ENCODE measurements around the gene M1AP. TPM values are rescaled to one million over a fixed set of nuclear protein-coding genes. Genes with fewer than 3 reads are reported as not detected.

M1AP gene
- total and polyA plus RNA-seq, 4 experiments from 2014 or later = 0.47 TPM; not detected in 3

GRCh38 chr2:74538881-74539339 is 109.2 kb downstream of the M1AP start:
- H3K27ac ChIP-seq (ENCODE audit: low read depth, low read length) = no peak overlapping the region
- no peaks in the 10 kb centered on the region for H3K27me3 ChIP-seq (ENCODE audit: insufficient read depth, low read length)
- no peaks in the 10 kb centered on the region for H3K36me3 Mint-ChIP-seq
- H3K9me3 Mint-ChIP-seq = no peaks in the 10 kb centered on the region
- no peaks in the 10 kb centered on the region for H3K9me3 ChIP-seq (ENCODE audit: control insufficient read depth in 1 of 2, low read length in 2 of 2)
- ChIA-PET CTCF (ENCODE audit: partially characterized antibody) (interaction anchor here (1.2 kb wide), 1 partner anchor 289 kb away, joined by 6 read pairs; no protein-coding TSS in a partner anchor), POLR2A (ENCODE audit: partially characterized antibody) (interaction anchor here (0.9 to 1.4 kb wide), 2 partner anchors 9 kb away, joined by 3 to 6 read pairs; partner anchors contain the start of genes AUP1 and HTRA2)
- no peaks in the 10 kb centered on the region for H3K36me3 ChIP-seq (ENCODE audit: insufficient read depth, low read length)
- H3K4me3 ChIP-seq (ENCODE audit: low read length in 2 of 2) = no peak overlapping the region
- intact Hi-C loops (cut with micrococcal nuclease) = no loop called here
- peaks cover 0 to 1% (median 0%) of the 10 kb centered on the region in 4 donors for H3K4me1 Mint-ChIP-seq
- no peak for DNase-seq
- H3K27me3 Mint-ChIP-seq = peaks cover 23 to 29% of the 10 kb centered on the region in 2 donors
- no peak overlapping the region for H3K4me3 Mint-ChIP-seq
- no peak overlapping the region for H3K27ac Mint-ChIP-seq
- no peaks in the 10 kb centered on the region for H3K4me1 ChIP-seq (ENCODE audit: insufficient read depth, low read length)

- H3K27ac ChIP-seq (ENCODE audit: low read depth, low read length) = no peak overlapping the region
- Mint-ChIP-seq H3K4me3 (no peak overlapping the region), H3K27ac (no peak overlapping the region), H3K36me3 (peaks cover 7 to 8% of the 10 kb centered on the region in 2 donors), H3K9me3 (no peaks in the 10 kb centered on the region), H3K27me3 (peaks cover 18 to 21% of the 10 kb centered on the region in 2 donors), H3K4me1 (peaks cover 2 to 5% (median 4%) of the 10 kb centered on the region in 4 donors)
- CTCF ChIA-PET (ENCODE audit: partially characterized antibody) = no interaction called here
- no peak overlapping the region for H3K4me3 ChIP-seq (ENCODE audit: low read length in 2 of 2)
- no peaks in the 10 kb centered on the region for H3K36me3 ChIP-seq (ENCODE audit: insufficient read depth, low read length)
- no peaks in the 10 kb centered on the region for H3K9me3 ChIP-seq (ENCODE audit: control insufficient read depth in 1 of 2, low read length in 2 of 2)
- H3K4me1 ChIP-seq (ENCODE audit: insufficient read depth, low read length) = no peaks in the 10 kb centered on the region
- DNase-seq = no peak
- intact Hi-C loops (cut with micrococcal nuclease) = no loop called here
- no peaks in the 10 kb centered on the region for H3K27me3 ChIP-seq (ENCODE audit: insufficient read depth, low read length)
- POLR2A ChIA-PET (ENCODE audit: partially characterized antibody) = no interaction called here
Measured at GRCh38 chr2:74537140-74537539, 111.0 kb downstream of the M1AP start.

- peaks cover 18 to 21% of the 10 kb centered on the region in 2 donors for H3K27me3 Mint-ChIP-seq
- H3K4me3 Mint-ChIP-seq = no peak overlapping the region
- Histone ChIP-seq H3K4me1 (ENCODE audit: insufficient read depth, low read length) (peaks cover 7% of the 10 kb centered on the region), H3K27me3 (ENCODE audit: insufficient read depth, low read length) (no peaks in the 10 kb centered on the region), H3K36me3 (ENCODE audit: insufficient read depth, low read length) (no peaks in the 10 kb centered on the region), H3K27ac (ENCODE audit: low read depth, low read length) (no peak overlapping the region), H3K9me3 (ENCODE audit: control insufficient read depth in 1 of 2, low read length in 2 of 2) (no peaks in the 10 kb centered on the region), H3K4me3 (ENCODE audit: low read length in 2 of 2) (no peak overlapping the region)
- no peaks in the 10 kb centered on the region for H3K9me3 Mint-ChIP-seq
- intact Hi-C loops (cut with micrococcal nuclease) = no loop called here
- ChIA-PET CTCF (ENCODE audit: partially characterized antibody) (no interaction called here), POLR2A (ENCODE audit: partially characterized antibody) (no interaction called here)
- H3K36me3 Mint-ChIP-seq = peaks cover 9 to 10% of the 10 kb centered on the region in 2 donors
- no peak overlapping the region for H3K27ac Mint-ChIP-seq
- peaks cover 7 to 13% (median 11%) of the 10 kb centered on the region in 4 donors for H3K4me1 Mint-ChIP-seq
- DNase-seq = no peak
Measured at GRCh38 chr2:74536166-74536950, 111.8 kb downstream of the M1AP start.

- POLR2A ChIA-PET (ENCODE audit: partially characterized antibody) = no interaction called here
- Histone ChIP-seq H3K4me1 (ENCODE audit: insufficient read depth, low read length) (peaks cover 16% of the 10 kb centered on the region), H3K27ac (ENCODE audit: low read depth, low read length) (no peak overlapping the region), H3K36me3 (ENCODE audit: insufficient read depth, low read length) (no peaks in the 10 kb centered on the region), H3K4me3 (ENCODE audit: low read length in 2 of 2) (no peak overlapping the region), H3K9me3 (ENCODE audit: control insufficient read depth in 1 of 2, low read length in 2 of 2) (no peaks in the 10 kb centered on the region), H3K27me3 (ENCODE audit: insufficient read depth, low read length) (no peaks in the 10 kb centered on the region)
- H3K27me3 Mint-ChIP-seq = peaks cover 14 to 18% of the 10 kb centered on the region in 2 donors
- H3K4me1 Mint-ChIP-seq = peaks cover 15 to 21% (median 20%) of the 10 kb centered on the region in 4 donors
- H3K9me3 Mint-ChIP-seq = no peaks in the 10 kb centered on the region
- H3K4me3 Mint-ChIP-seq = no peak overlapping the region
- peak overlapping the region in 2 of 7 donors; percentile 18 to 37 for H3K27ac Mint-ChIP-seq
- CTCF ChIA-PET (ENCODE audit: partially characterized antibody) = no interaction called here
- H3K36me3 Mint-ChIP-seq = peaks cover 9 to 11% of the 10 kb centered on the region in 2 donors
- DNase-seq = no peak
- intact Hi-C loops (cut with micrococcal nuclease) = no loop called here
Measured at GRCh38 chr2:74535440-74535965, 112.6 kb downstream of the M1AP start.

- Mint-ChIP-seq H3K27me3 (peaks cover 14 to 15% of the 10 kb centered on the region in 2 donors), H3K27ac (no peak overlapping the region)
- CTCF ChIA-PET (ENCODE audit: partially characterized antibody) = interaction anchor here (0.7 to 6.4 kb wide), 3 partner anchors 11 to 286 kb away, joined by 3 to 63 read pairs (median 3); partner anchors contain the start of genes CCDC142 and TTC31
Measured at GRCh38 chr2:74534411-74534810, 113.7 kb downstream of the M1AP start.

GRCh38 chr2:74533464-74533863 is 114.7 kb downstream of the M1AP start:
- H3K27ac ChIP-seq (ENCODE audit: low read depth, low read length) = no peak overlapping the region
- Mint-ChIP-seq H3K4me1 (peaks cover 16 to 32% (median 27%) of the 10 kb centered on the region in 4 donors), H3K27me3 (peaks cover 6 to 10% of the 10 kb centered on the region in 2 donors), H3K9me3 (no peaks in the 10 kb centered on the region), H3K36me3 (peaks cover 9 to 23% of the 10 kb centered on the region in 2 donors), H3K27ac (no peak overlapping the region), H3K4me3 (no peak overlapping the region)
- no peak for DNase-seq
- no peaks in the 10 kb centered on the region for H3K36me3 ChIP-seq (ENCODE audit: insufficient read depth, low read length)
- POLR2A ChIA-PET (ENCODE audit: partially characterized antibody) = interaction anchor here (1.3 to 6.3 kb wide), 3 partner anchors 50 to 284 kb away, joined by 4 to 74 read pairs (median 4); partner anchors contain the start of genes INO80B, TTC31 and WBP1
- no peak overlapping the region for H3K4me3 ChIP-seq (ENCODE audit: low read length in 2 of 2)
- peaks cover 24% of the 10 kb centered on the region for H3K4me1 ChIP-seq (ENCODE audit: insufficient read depth, low read length)
- no peaks in the 10 kb centered on the region for H3K27me3 ChIP-seq (ENCODE audit: insufficient read depth, low read length)
- CTCF ChIA-PET (ENCODE audit: partially characterized antibody) = interaction anchor here (1.0 to 6.4 kb wide), 5 partner anchors 15 to 283 kb away, joined by 3 to 63 read pairs (median 19); partner anchors contain the start of genes CCDC142 and TTC31
- H3K9me3 ChIP-seq (ENCODE audit: control insufficient read depth in 1 of 2, low read length in 2 of 2) = no peaks in the 10 kb centered on the region
- intact Hi-C loops (cut with micrococcal nuclease) = loop anchor here (5.0 kb wide), 1 partner anchor 266 kb away; no protein-coding TSS in a partner anchor

More at GRCh38 chr2:74534411-74534810, 113.7 kb downstream of the M1AP start:
- H3K27ac ChIP-seq (ENCODE audit: low read depth, low read length) = no peak overlapping the region
- POLR2A ChIA-PET (ENCODE audit: partially characterized antibody) = interaction anchor here (1.3 to 6.3 kb wide), 2 partner anchors 51 to 78 kb away, joined by 4 to 74 read pairs; partner anchors contain the start of genes INO80B, TTC31 and WBP1
- no peaks in the 10 kb centered on the region for H3K9me3 ChIP-seq (ENCODE audit: control insufficient read depth in 1 of 2, low read length in 2 of 2)
- Mint-ChIP-seq H3K9me3 (no peaks in the 10 kb centered on the region), H3K4me1 (peaks cover 16 to 24% (median 21%) of the 10 kb centered on the region in 4 donors), H3K36me3 (peaks cover 9 to 17% of the 10 kb centered on the region in 2 donors), H3K4me3 (no peak overlapping the region)
- no peak for DNase-seq
- no peaks in the 10 kb centered on the region for H3K27me3 ChIP-seq (ENCODE audit: insufficient read depth, low read length)
- H3K36me3 ChIP-seq (ENCODE audit: insufficient read depth, low read length) = no peaks in the 10 kb centered on the region
- H3K4me1 ChIP-seq (ENCODE audit: insufficient read depth, low read length) = peaks cover 16% of the 10 kb centered on the region
- H3K4me3 ChIP-seq (ENCODE audit: low read length in 2 of 2) = no peak overlapping the region
- intact Hi-C loops (cut with micrococcal nuclease) = loop anchor here (5.0 kb wide), 1 partner anchor 267 kb away; no protein-coding TSS in a partner anchor
